Muscle of back (tissue), 11 donors: Measurements from ENCODE around the gene APOL4. TPM values are rescaled to one million over a fixed set of nuclear protein-coding genes. Genes with fewer than 3 reads are reported as not detected.
"Not testable (repeated sequence)": the region's sequence is repeated elsewhere in the genome, so short reads cannot be mapped to it uniquely, and the experiment has no call there.

Experiments
- DNase-seq, 3 donors: peaks; one replicate each; pipeline versions ENCODE4 v3.0.0 to v3.0.0-alpha.2; 2013
- polyA plus RNA-seq, 10 donors: library from polyadenylated mRNA; unstranded; fragments of 120-200 nt; gene quantifications; one replicate each; pipeline ENCODE4 v1.2.1, GENCODE V29; 2013; ENCODE audit not compliant: insufficient read length in 10 of 10

Gene APOL4
- polyA plus RNA-seq, 10 donors = 5.3 to 24.4 (median 17.1) TPM

GRCh38 chr22:36155702-36156101 is 45.9 kb downstream of the APOL4 start:
- peak; percentile 47 to 91 (median 76) for DNase-seq

- DNase-seq = no peak
Observed at GRCh38 chr22:36154423-36154945, 47.1 kb downstream of the APOL4 start.

GRCh38 chr22:36153501-36154422 is 47.8 kb downstream of the APOL4 start:
- no peak for DNase-seq

GRCh38 chr22:36152821-36153220 is 48.8 kb downstream of the APOL4 start:
- not testable (repeated sequence) for DNase-seq

- no peak for DNase-seq
Observed at GRCh38 chr22:36152088-36152487, 49.5 kb downstream of the APOL4 start.

GRCh38 chr22:36151006-36151595 is 50.5 kb downstream of the APOL4 start:
- peak in 1 of 3 donors; percentile 57 for DNase-seq

GRCh38 chr22:36149441-36149840 is 52.2 kb downstream of the APOL4 start:
- DNase-seq = no peak

GRCh38 chr22:36148411-36148810 is 53.2 kb downstream of the APOL4 start:
- no peak for DNase-seq

- no peak for DNase-seq
Observed at GRCh38 chr22:36147196-36147791, 54.3 kb downstream of the APOL4 start.

GRCh38 chr22:36145881-36146280 is 55.7 kb downstream of the APOL4 start:
- DNase-seq = no peak

- peak; percentile 51 to 83 (median 62) for DNase-seq
Observed at GRCh38 chr22:36144886-36145541, 56.6 kb downstream of the APOL4 start.

GRCh38 chr22:36143956-36144355 is 57.7 kb downstream of the APOL4 start:
- no peak for DNase-seq

GRCh38 chr22:36143066-36143815 is 58.4 kb downstream of the APOL4 start:
- no peak for DNase-seq

GRCh38 chr22:36141481-36141880 is 60.1 kb downstream of the APOL4 start:
- DNase-seq = no peak

Other genes with a start within 250 kb of the APOL4 start
- gene RBFOX2, start 173.0 kb downstream of the APOL4 start, polyA plus RNA-seq = 100 to 1,000 TPM; 159 to 231 (median 186) TPM
- gene APOL3, start 41.1 kb downstream of the APOL4 start, polyA plus RNA-seq = 10 to 100 TPM in 7 of 10 donors, 1 to 10 TPM in 3; 6.6 to 17.1 (median 12.7) TPM
- gene APOL2, start 37.7 kb upstream of the APOL4 start, polyA plus RNA-seq = 10 to 100 TPM; 14.9 to 25.2 (median 18.4) TPM
- gene APOL1, start 51.3 kb upstream of the APOL4 start, polyA plus RNA-seq = 1 to 10 TPM; 2.3 to 5.1 (median 3.7) TPM
- gene MYH9, start 186.2 kb upstream of the APOL4 start, polyA plus RNA-seq = 100 to 1,000 TPM in 5 of 10 donors, 10 to 100 TPM in 5; 89.8 to 154 (median 103) TPM